Uterus (tissue), 4 donors: ENCODE data around the gene TAT. TPM values are rescaled to one million over a fixed set of nuclear protein-coding genes. Genes with fewer than 3 reads are reported as not detected.

ENCODE experiments used
- DNase-seq, 2 donors: peaks; one replicate each; pipeline ENCODE4 v3.0.0-alpha.2; 2019 to 2020
- H3K27ac ChIP-seq, 2 donors: fragments of 200-600 bp; sonication (generic); 1 replicate in 1 of 2; 2 replicates in 1 of 2; pipeline ENCODE4 v1.5.1; 2016 to 2018
- H3K27me3 ChIP-seq, 2 donors: fragments of 200-600 bp; sonication (generic); one replicate each; pipeline ENCODE4 v1.5.1; 2018 to 2019; ENCODE audit warnings: control low read depth in 1 of 2
- H3K36me3 ChIP-seq, 2 donors: fragments of 200-600 bp; sonication (generic); one replicate each; pipeline ENCODE4 v1.5.1; 2019; ENCODE audit warnings: control low read depth in 1 of 2
- H3K4me1 ChIP-seq, 2 donors: fragments of 200-600 bp; sonication (generic); one replicate each; pipeline ENCODE4 v1.5.1; 2018 to 2019; ENCODE audit warnings: control low read depth in 1 of 2
- H3K4me3 ChIP-seq, 2 donors: fragments of 200-600 bp; sonication (generic); 1 replicate in 1 of 2; 2 replicates in 1 of 2; pipeline ENCODE4 v1.5.1; 2018 to 2019; ENCODE audit warnings: mild to moderate bottlenecking in 1 of 2
- H3K9me3 ChIP-seq, 2 donors: fragments of 200-600 bp; sonication (generic); one replicate each; pipeline ENCODE4 v1.5.1; 2019; ENCODE audit warnings: control low read depth in 1 of 2
- POLR2A ChIP-seq, 2 donors: fragments of 450-650 bp; IDR thresholded peaks; one replicate each; pipeline ENCODE4 v1.6.1; 2016; ENCODE audit warnings: antibody characterized with exemption in 2 of 2, mild to moderate bottlenecking in 1 of 2, moderate library complexity in 1 of 2
- intact Hi-C: fragments of 100-400 bp; cut with DNase I; formaldehyde crosslinking; loops from one replicate; pipeline ENCODE4 v1.15.1; 2023; ENCODE audit warnings: low total_unique reads
- total RNA-seq, 4 donors: library from RNA; depleted of rRNA in 3 of 4; stranded (reverse); fragments of >200 nt in 3 of 4; gene quantifications; one replicate each; pipeline versions ENCODE4 v1.1.0 to v1.2.4, GENCODE V29; 2014 to 2023
- TF ChIP-seq, protein P1 (sequence below), 4 experiments: fragments of 200-600 bp in 2 of 4; fragments of 450-650 bp in 2 of 4; sonication (generic) in 2 of 4; IDR thresholded peaks; one replicate each; pipeline ENCODE4 v1.5.1; 2016 to 2019; ENCODE audit warnings: antibody characterized with exemption in 4 of 4, mild to moderate bottlenecking in 2 of 4, moderate library complexity in 1 of 4
- donor health status: DM: yes; HTN: yes; CAD: no.

TAT gene
- total RNA-seq, 4 donors from 2014 or later, result 0.07 to 0.24 TPM; not detected in 2

DNA sequence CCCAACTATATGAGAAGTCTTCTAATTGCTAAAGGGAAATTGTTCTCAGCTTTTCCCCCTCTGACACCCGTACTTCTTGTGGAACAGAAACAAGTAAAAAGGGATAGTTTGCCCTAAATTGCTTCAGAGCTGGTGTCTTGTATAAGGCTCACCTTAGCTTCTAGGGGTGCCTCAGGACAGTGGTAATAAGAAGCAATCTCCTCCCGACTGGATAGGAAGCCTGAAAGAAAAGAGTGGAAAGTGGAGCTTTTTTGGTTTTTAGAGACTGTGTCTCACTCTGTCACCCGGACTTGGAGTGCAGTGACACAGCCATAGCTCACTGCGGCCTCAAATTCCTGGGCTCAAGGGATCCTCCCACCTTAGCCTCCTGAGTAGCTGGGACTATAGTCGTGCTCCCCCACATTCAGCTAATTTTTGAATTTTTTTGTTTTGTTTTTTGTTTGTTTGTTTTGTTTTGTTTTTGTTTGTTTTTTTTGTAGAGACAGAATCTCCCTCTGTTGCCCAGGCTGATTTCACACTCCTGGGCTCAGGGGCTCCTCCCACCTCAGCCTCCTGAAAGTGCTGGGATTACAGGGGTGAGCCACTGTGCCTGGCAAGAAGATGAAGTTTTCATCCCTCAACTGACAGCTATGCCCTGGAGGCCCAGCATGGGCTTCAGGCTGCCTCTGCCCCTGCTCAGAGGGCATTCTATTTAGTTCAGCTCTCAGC is 3.4 kb downstream of the TAT start:
- TF ChIP-seq, protein P1, sequence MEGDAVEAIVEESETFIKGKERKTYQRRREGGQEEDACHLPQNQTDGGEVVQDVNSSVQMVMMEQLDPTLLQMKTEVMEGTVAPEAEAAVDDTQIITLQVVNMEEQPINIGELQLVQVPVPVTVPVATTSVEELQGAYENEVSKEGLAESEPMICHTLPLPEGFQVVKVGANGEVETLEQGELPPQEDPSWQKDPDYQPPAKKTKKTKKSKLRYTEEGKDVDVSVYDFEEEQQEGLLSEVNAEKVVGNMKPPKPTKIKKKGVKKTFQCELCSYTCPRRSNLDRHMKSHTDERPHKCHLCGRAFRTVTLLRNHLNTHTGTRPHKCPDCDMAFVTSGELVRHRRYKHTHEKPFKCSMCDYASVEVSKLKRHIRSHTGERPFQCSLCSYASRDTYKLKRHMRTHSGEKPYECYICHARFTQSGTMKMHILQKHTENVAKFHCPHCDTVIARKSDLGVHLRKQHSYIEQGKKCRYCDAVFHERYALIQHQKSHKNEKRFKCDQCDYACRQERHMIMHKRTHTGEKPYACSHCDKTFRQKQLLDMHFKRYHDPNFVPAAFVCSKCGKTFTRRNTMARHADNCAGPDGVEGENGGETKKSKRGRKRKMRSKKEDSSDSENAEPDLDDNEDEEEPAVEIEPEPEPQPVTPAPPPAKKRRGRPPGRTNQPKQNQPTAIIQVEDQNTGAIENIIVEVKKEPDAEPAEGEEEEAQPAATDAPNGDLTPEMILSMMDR (IDR thresholded peaks at IDR 0.05), result no peak
- no peak for TF ChIP-seq POLR2A (IDR thresholded peaks at IDR 0.05)
- Histone ChIP-seq H3K4me1 (no peaks in the 10 kb centered on the region), H3K27ac (no peak overlapping the region), H3K9me3 (no peaks in the 10 kb centered on the region), H3K27me3 (no peaks in the 10 kb centered on the region), H3K36me3 (no peaks in the 10 kb centered on the region), H3K4me3 (no peak overlapping the region)
- intact Hi-C loops, result no loop called here
- no peak for DNase-seq

DNA sequence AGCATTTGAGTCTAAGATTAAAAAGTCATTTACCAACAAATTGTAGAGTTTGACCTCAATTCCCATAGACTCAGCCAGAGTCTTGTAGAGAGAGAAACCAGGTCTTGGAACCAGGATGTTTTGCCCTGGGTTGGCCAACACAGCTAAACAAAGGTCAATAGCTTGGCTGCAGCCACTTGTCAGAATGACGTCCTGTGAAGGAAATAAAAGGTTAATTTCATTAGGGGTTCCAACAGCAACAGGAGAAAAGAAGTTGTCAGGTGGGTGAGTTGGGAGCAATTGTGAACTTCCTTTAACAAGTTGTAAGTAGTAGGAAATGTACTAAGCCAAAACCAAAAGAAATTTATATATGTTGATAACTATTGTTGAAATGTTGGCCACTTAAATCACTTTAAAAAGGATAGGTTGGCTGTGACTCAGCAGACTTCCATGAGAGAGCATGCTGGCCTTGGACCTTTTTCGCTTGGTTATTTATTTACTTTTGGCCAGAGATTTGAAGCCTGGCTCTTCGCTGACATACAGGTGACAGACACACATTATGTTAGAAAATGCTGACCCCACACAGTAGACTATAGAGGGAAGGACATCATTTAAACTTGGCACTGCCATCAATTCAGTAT is 4.3 kb downstream of the TAT start:
- H3K27ac ChIP-seq, result no peak overlapping the region
- no peak for DNase-seq
- H3K4me1 ChIP-seq, result no peaks in the 10 kb centered on the region
- no peaks in the 10 kb centered on the region for H3K9me3 ChIP-seq
- intact Hi-C loops, result no loop called here
- no peaks in the 10 kb centered on the region for H3K27me3 ChIP-seq
- H3K4me3 ChIP-seq, result no peak overlapping the region
- TF ChIP-seq, protein P1 (IDR thresholded peaks at IDR 0.05), result no peak
- no peak for TF ChIP-seq POLR2A (IDR thresholded peaks at IDR 0.05)
- H3K36me3 ChIP-seq, result no peaks in the 10 kb centered on the region

DNA sequence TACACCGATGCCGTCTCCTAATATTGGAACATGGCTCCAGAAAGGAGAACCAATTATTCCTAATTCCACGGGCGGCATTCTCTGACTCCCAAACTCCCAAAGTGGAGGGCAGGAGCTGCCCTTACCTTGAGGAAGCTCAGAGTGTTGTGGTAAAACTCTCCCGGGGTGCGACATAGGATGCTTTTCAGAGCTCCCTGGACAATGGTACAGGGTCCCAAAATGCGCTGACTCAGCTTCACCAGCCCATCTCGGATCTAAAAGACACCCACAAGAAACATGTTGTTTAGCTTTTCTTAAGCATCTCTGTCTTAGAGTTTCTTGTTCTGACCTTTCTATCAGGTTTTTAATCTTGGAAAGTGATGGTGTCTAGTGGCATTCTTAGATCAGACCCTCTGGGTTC is 6.7 kb downstream of the TAT start:
- intact Hi-C loops, result no loop called here

GRCh38 chr16:71569621-71570020 is 7.3 kb downstream of the TAT start:
- Histone ChIP-seq H3K27me3 (no peaks in the 10 kb centered on the region), H3K9me3 (no peaks in the 10 kb centered on the region), H3K4me1 (no peaks in the 10 kb centered on the region), H3K27ac (no peak overlapping the region), H3K36me3 (no peaks in the 10 kb centered on the region), H3K4me3 (no peak overlapping the region)
- intact Hi-C loops, result no loop called here
- no peak for DNase-seq
- TF ChIP-seq, protein P1 (IDR thresholded peaks at IDR 0.05), result no peak
- TF ChIP-seq POLR2A (IDR thresholded peaks at IDR 0.05), result no peak

More for the DNA sequence above, 6.7 kb downstream of the TAT start:
- Histone ChIP-seq H3K4me3 (no peak overlapping the region), H3K27ac (no peak overlapping the region), H3K36me3 (no peaks in the 10 kb centered on the region), H3K4me1 (no peaks in the 10 kb centered on the region), H3K9me3 (no peaks in the 10 kb centered on the region), H3K27me3 (no peaks in the 10 kb centered on the region)
- no peak for TF ChIP-seq POLR2A (IDR thresholded peaks at IDR 0.05)
- TF ChIP-seq, protein P1 (IDR thresholded peaks at IDR 0.05), result no peak
- no peak for DNase-seq

- intact Hi-C loops, result no loop called here
- TF ChIP-seq, protein P1 (IDR thresholded peaks at IDR 0.05), result no peak
- no peak for TF ChIP-seq POLR2A (IDR thresholded peaks at IDR 0.05)
- Histone ChIP-seq H3K4me1 (no peaks in the 10 kb centered on the region), H3K27me3 (no peaks in the 10 kb centered on the region), H3K27ac (no peak overlapping the region), H3K9me3 (no peaks in the 10 kb centered on the region), H3K4me3 (no peak overlapping the region), H3K36me3 (no peaks in the 10 kb centered on the region)
- DNase-seq, result no peak
Observed at GRCh38 chr16:71568551-71568950, 8.3 kb downstream of the TAT start.
